Coronary artery (tissue), 2 donors: Measurements from ENCODE around the gene FICD.

Experiments used
- DNase-seq: peaks from one replicate; pipeline ENCODE4 v3.0.0-alpha.2; 2017; ENCODE audit warnings: low spot score
- H3K27ac ChIP-seq, 2 donors: fragments of 200-600 bp; sonication (generic); one replicate each; pipeline ENCODE4 v1.5.1; 2016 to 2019
- H3K4me3 ChIP-seq: fragments of 200-600 bp; sonication (generic); 2 replicates; pipeline ENCODE4 v1.5.1; 2016; ENCODE audit warnings: mild to moderate bottlenecking, moderate library complexity
- CTCF ChIP-seq: fragments of 200-600 bp; sonication (generic); IDR thresholded peaks from one replicate; pipeline ENCODE4 v1.5.1; 2019; ENCODE audit warnings: antibody characterized with exemption

Gene FICD

GRCh38 chr12:108523365-108523764, 8.3 kb downstream of the FICD start:
- no peak for TF ChIP-seq CTCF
- Histone ChIP-seq H3K4me3 (no peak overlapping the region), H3K27ac (no peak overlapping the region)
- DNase-seq: no peak

- no peak for TF ChIP-seq CTCF
- Histone ChIP-seq H3K27ac (no peak overlapping the region), H3K4me3 (no peak overlapping the region)
- DNase-seq: no peak
These were observed 10.6 kb downstream of the FICD start for GRCh38 chr12:108525681-108526080.

GRCh38 chr12:108526482-108527165, 11.5 kb downstream of the FICD start:
- no peak for TF ChIP-seq CTCF
- no peak overlapping the region for H3K4me3 ChIP-seq
- H3K27ac ChIP-seq: no peak overlapping the region
- no peak for DNase-seq

GRCh38 chr12:108527166-108527496, 12.1 kb downstream of the FICD start:
- no peak for DNase-seq
- no peak overlapping the region for H3K4me3 ChIP-seq
- H3K27ac ChIP-seq: no peak overlapping the region
- no peak for TF ChIP-seq CTCF

- no peak for TF ChIP-seq CTCF
- no peak overlapping the region for H3K27ac ChIP-seq
- H3K4me3 ChIP-seq: no peak overlapping the region
- no peak for DNase-seq
These were observed 15.1 kb downstream of the FICD start for GRCh38 chr12:108530161-108530560.

- no peak for TF ChIP-seq CTCF
- Histone ChIP-seq H3K4me3 (no peak overlapping the region), H3K27ac (no peak overlapping the region)
- no peak for DNase-seq
These were observed 17.1 kb downstream of the FICD start for GRCh38 chr12:108531929-108532848.

- TF ChIP-seq CTCF: no peak
- no peak for DNase-seq
- Histone ChIP-seq H3K27ac (no peak overlapping the region), H3K4me3 (no peak overlapping the region)
These were observed 23.1 kb downstream of the FICD start for GRCh38 chr12:108538146-108538545.
